Mesendoderm (in vitro differentiated cells): ENCODE data around the gene VAMP2.

Source experiments
- DNase-seq: peaks from one replicate; pipeline ENCODE4 v3.0.0; 2013
- H2AK5ac ChIP-seq: 2 replicates; pipeline ENCODE4 v1.6.1; 2013; ENCODE audit warnings: low read length, inconsistent platforms
- H2BK120ac ChIP-seq: 2 replicates; pipeline ENCODE4 v1.6.1; 2013; ENCODE audit warnings: low read depth, mild to moderate bottlenecking, low read length, moderate library complexity, mixed read lengths
- H2BK15ac ChIP-seq: replicated peaks from 2 replicates; pipeline ENCODE4 v1.6.1; 2013; ENCODE audit warnings: low read depth, mild to moderate bottlenecking, moderate library complexity
- H2BK5ac ChIP-seq: 2 replicates; pipeline ENCODE4 v1.6.1; 2013; ENCODE audit warnings: low read length, inconsistent platforms
- H3K18ac ChIP-seq: 2 replicates; pipeline ENCODE4 v1.6.1; 2013; ENCODE audit warnings: mild to moderate bottlenecking, low read length, mixed read lengths
- H3K23ac ChIP-seq: one replicate; pipeline ENCODE4 v1.6.1; 2013; ENCODE audit warnings: low read length
- H3K27ac ChIP-seq: 2 replicates; pipeline ENCODE4 v1.5.1; 2013; ENCODE audit warnings: low read depth, mild to moderate bottlenecking, inconsistent platforms, low read length, moderate library complexity
- H3K27me3 ChIP-seq: 2 replicates; pipeline ENCODE4 v1.6.1; 2013; ENCODE audit warnings: low read length, control low read depth, mild to moderate bottlenecking, inconsistent platforms; ENCODE audit not compliant: insufficient read depth, poor library complexity
- H3K36me3 ChIP-seq: 2 replicates; pipeline ENCODE4 v1.6.1; 2013; ENCODE audit warnings: low read length, inconsistent platforms; ENCODE audit not compliant: control insufficient read depth, insufficient read depth
- H3K4ac ChIP-seq: one replicate; pipeline ENCODE4 v1.6.1; 2013; ENCODE audit warnings: low read depth, mild to moderate bottlenecking, low read length, moderate library complexity
- H3K4me1 ChIP-seq: 2 replicates; pipeline ENCODE4 v1.6.1; 2013; ENCODE audit warnings: low read depth, low read length, inconsistent platforms; ENCODE audit not compliant: control insufficient read depth
- H3K4me2 ChIP-seq: 2 replicates; pipeline ENCODE4 v1.6.1; 2013; ENCODE audit warnings: low read length
- H3K4me3 ChIP-seq: 2 replicates; pipeline ENCODE4 v1.5.1; 2013; ENCODE audit warnings: mild to moderate bottlenecking, low read length
- H3K56ac ChIP-seq: one replicate; pipeline ENCODE4 v1.6.1; 2013; ENCODE audit warnings: low read length
- H3K79me1 ChIP-seq: 2 replicates; pipeline ENCODE4 v1.6.1; 2013; ENCODE audit warnings: low read length, inconsistent platforms
- H3K79me2 ChIP-seq: 2 replicates; pipeline ENCODE4 v1.6.1; 2013; ENCODE audit warnings: mild to moderate bottlenecking, low read length; ENCODE audit not compliant: control insufficient read depth, insufficient read depth
- H3K9ac ChIP-seq: 2 replicates; pipeline ENCODE4 v1.6.1; 2013; ENCODE audit warnings: low read length, inconsistent platforms
- H4K5ac ChIP-seq: one replicate; pipeline ENCODE4 v1.6.1; 2013; ENCODE audit warnings: low read length
- H4K8ac ChIP-seq: one replicate; pipeline ENCODE4 v1.6.1; 2013; ENCODE audit warnings: low read depth, mild to moderate bottlenecking, control low read depth, low read length, moderate library complexity
- WGBS: extraction: QIAGEN DNeasy Blood & Tissue Kit; methylation state at CpG from one replicate; pipeline ENCODE4 v1.1.7; 2013; ENCODE audit warnings: low lambda C conversion rate, missing lambda C conversion rate; ENCODE audit not compliant: insufficient coverage; ENCODE audit errors: extremely low coverage; 5-methylcytosine and 5-hydroxymethylcytosine counted together

VAMP2 gene

GRCh38 chr17:8187517-8188262 lies 24.9 kb upstream of the VAMP2 start:
- Histone ChIP-seq H3K4me2 (peak overlapping the region; percentile 93), H2AK5ac (no peak overlapping the region), H2BK120ac (no peak overlapping the region), H3K79me1 (peaks cover 4% of the 10 kb centered on the region), H3K56ac (peak overlapping the region; percentile 92), H3K4me1 (peaks cover 12% of the 10 kb centered on the region), H3K36me3 (no peaks in the 10 kb centered on the region), H3K27ac (no peak overlapping the region), H3K4ac (no peak overlapping the region), H4K5ac (peak overlapping the region; percentile 36), H3K9ac (peak overlapping the region; percentile 87), H3K79me2 (no peaks in the 10 kb centered on the region), H3K23ac (no peak overlapping the region), H3K18ac (no peak overlapping the region), H3K27me3 (no peaks in the 10 kb centered on the region), H3K4me3 (peak overlapping the region; percentile 72), H2BK5ac (no peak overlapping the region), H4K8ac (no peak overlapping the region), H2BK15ac (no peak overlapping the region)
- WGBS = no CpG with 5 or more reads among the region's 25 CpGs
- peak; percentile 100 for DNase-seq

- H4K8ac ChIP-seq = no peak overlapping the region
- H2BK5ac ChIP-seq = no peak overlapping the region
- peak overlapping the region; percentile 81 for H3K56ac ChIP-seq
- WGBS = no CpG with 5 or more reads among the region's 32 CpGs
- H3K36me3 ChIP-seq = no peaks in the 10 kb centered on the region
- H3K4ac ChIP-seq = no peak overlapping the region
- peak overlapping the region; percentile 93 for H3K4me2 ChIP-seq
- H3K23ac ChIP-seq = no peak overlapping the region
- H3K27ac ChIP-seq = no peak overlapping the region
- peak; percentile 98 for DNase-seq
- H3K18ac ChIP-seq = no peak overlapping the region
- H3K4me3 ChIP-seq = peak overlapping the region; percentile 93
- H3K27me3 ChIP-seq = no peaks in the 10 kb centered on the region
- H2AK5ac ChIP-seq = no peak overlapping the region
- no peak overlapping the region for H2BK120ac ChIP-seq
- peaks cover 4% of the 10 kb centered on the region for H3K79me1 ChIP-seq
- peaks cover 10% of the 10 kb centered on the region for H3K4me1 ChIP-seq
- no peaks in the 10 kb centered on the region for H3K79me2 ChIP-seq
- peak overlapping the region; percentile 82 for H3K9ac ChIP-seq
- no peak overlapping the region for H2BK15ac ChIP-seq
- no peak overlapping the region for H4K5ac ChIP-seq
Measured at GRCh38 chr17:8186787-8187516, 24.2 kb upstream of the VAMP2 start.

- no peak overlapping the region for H2BK120ac ChIP-seq
- peaks cover 9% of the 10 kb centered on the region for H3K4me1 ChIP-seq
- H2BK5ac ChIP-seq = no peak overlapping the region
- no peaks in the 10 kb centered on the region for H3K27me3 ChIP-seq
- H4K8ac ChIP-seq = no peak overlapping the region
- peaks cover 4% of the 10 kb centered on the region for H3K79me1 ChIP-seq
- DNase-seq = no peak
- no peak overlapping the region for H3K18ac ChIP-seq
- no CpG with 5 or more reads among the region's 23 CpGs for WGBS
- H3K56ac ChIP-seq = peak overlapping the region; percentile 81
- peak overlapping the region; percentile 82 for H3K9ac ChIP-seq
- no peak overlapping the region for H2BK15ac ChIP-seq
- no peak overlapping the region for H2AK5ac ChIP-seq
- no peak overlapping the region for H4K5ac ChIP-seq
- no peak overlapping the region for H3K27ac ChIP-seq
- no peak overlapping the region for H3K23ac ChIP-seq
- H3K4me2 ChIP-seq = peak overlapping the region; percentile 49
- H3K36me3 ChIP-seq = no peaks in the 10 kb centered on the region
- no peaks in the 10 kb centered on the region for H3K79me2 ChIP-seq
- H3K4me3 ChIP-seq = peak overlapping the region; percentile 93
- no peak overlapping the region for H3K4ac ChIP-seq
Measured at GRCh38 chr17:8186446-8186786, 23.7 kb upstream of the VAMP2 start.

- H2BK120ac ChIP-seq = no peak overlapping the region
- H3K79me1 ChIP-seq = peaks cover 4% of the 10 kb centered on the region
- no peak overlapping the region for H4K5ac ChIP-seq
- peaks cover 9% of the 10 kb centered on the region for H3K4me1 ChIP-seq
- peak overlapping the region; percentile 82 for H3K9ac ChIP-seq
- H3K27ac ChIP-seq = no peak overlapping the region
- H2BK5ac ChIP-seq = no peak overlapping the region
- H3K79me2 ChIP-seq = no peaks in the 10 kb centered on the region
- H3K18ac ChIP-seq = no peak overlapping the region
- no peaks in the 10 kb centered on the region for H3K27me3 ChIP-seq
- no peak overlapping the region for H3K4ac ChIP-seq
- peak; percentile 82 for DNase-seq
- H3K56ac ChIP-seq = peak overlapping the region; percentile 83
- H2AK5ac ChIP-seq = no peak overlapping the region
- H3K36me3 ChIP-seq = no peaks in the 10 kb centered on the region
- H3K4me3 ChIP-seq = peak overlapping the region; percentile 93
- no peak overlapping the region for H2BK15ac ChIP-seq
- H3K23ac ChIP-seq = no peak overlapping the region
- H3K4me2 ChIP-seq = peak overlapping the region; percentile 87
- no peak overlapping the region for H4K8ac ChIP-seq
- no CpG with 5 or more reads among the region's 44 CpGs for WGBS
Measured at GRCh38 chr17:8185582-8186445, 23.1 kb upstream of the VAMP2 start.

- H3K79me2 ChIP-seq = no peaks in the 10 kb centered on the region
- no peak overlapping the region for H3K23ac ChIP-seq
- H2BK120ac ChIP-seq = no peak overlapping the region
- H3K27ac ChIP-seq = no peak overlapping the region
- H4K8ac ChIP-seq = no peak overlapping the region
- peaks cover 7% of the 10 kb centered on the region for H3K4me1 ChIP-seq
- H2BK15ac ChIP-seq = no peak overlapping the region
- peak; percentile 19 for DNase-seq
- H3K79me1 ChIP-seq = no peaks in the 10 kb centered on the region
- H2AK5ac ChIP-seq = no peak overlapping the region
- no peak overlapping the region for H3K4ac ChIP-seq
- H3K9ac ChIP-seq = peak overlapping the region; percentile 82
- no peak overlapping the region for H2BK5ac ChIP-seq
- H3K4me2 ChIP-seq = peak overlapping the region; percentile 83
- H3K56ac ChIP-seq = peak overlapping the region; percentile 91
- H3K18ac ChIP-seq = no peak overlapping the region
- no CpG with 5 or more reads among the region's 19 CpGs for WGBS
- H3K4me3 ChIP-seq = no peak overlapping the region
- H3K27me3 ChIP-seq = no peaks in the 10 kb centered on the region
- no peak overlapping the region for H4K5ac ChIP-seq
- no peaks in the 10 kb centered on the region for H3K36me3 ChIP-seq
Measured at GRCh38 chr17:8176998-8177731, 14.4 kb upstream of the VAMP2 start.
